B cell (primary cell): ENCODE measurements around the gene PCGF3. TPM values are rescaled to one million over a fixed set of nuclear protein-coding genes. Genes with fewer than 3 reads are reported as not detected.

Source experiments
- ATAC-seq: fragments of 200-7000 bp; cut with Tn5 transposase; one replicate; pipeline ENCODE4 v1.10.0; 2021; ENCODE audit warnings: low read depth, mild to moderate bottlenecking, moderate number of reproducible peaks, moderate library complexity
- CTCF ChIA-PET: fragments of 350-600 bp; sonication (Branson Sonifier 250); formaldehyde crosslinking; loops from one replicate; lab custom pipeline; 2021; ENCODE audit warnings: antibody characterized with exemption, inconsistent platforms; lab: Charles Lee
- POLR2A ChIA-PET: fragments of 350-600 bp; sonication (Branson Sonifier 250); formaldehyde crosslinking; loops from one replicate; lab custom pipeline; 2021; ENCODE audit warnings: antibody characterized with exemption; lab: Charles Lee
- DNase-seq: peaks from one replicate; pipeline ENCODE4 v3.0.0; 2013
- H2AFZ ChIP-seq: 2 replicates; pipeline ENCODE4 v1.6.1; 2012; ENCODE audit warnings: mild to moderate bottlenecking, low read depth, low read length; ENCODE audit not compliant: insufficient read depth, poor library complexity, severe bottlenecking
- H3K27ac ChIP-seq, 2 donors: 1 replicate in 1 of 2; 2 replicates in 1 of 2; pipeline ENCODE4 v1.5.1; 2012 to 2013; ENCODE audit warnings: low read length in 2 of 2, mild to moderate bottlenecking in 2 of 2, moderate library complexity in 1 of 2
- H3K27me3 ChIP-seq, 4 experiments: fragments of 200-600 bp in 1 of 4; sonication (generic) in 1 of 4; replicated peaks in 1 of 4; 1 replicate in 2 of 4; 2 replicates in 2 of 4; pipeline versions ENCODE4 v1.6.1 to v1.7.0; 2013 to 2016; ENCODE audit warnings: low read length in 3 of 4, mild to moderate bottlenecking in 2 of 4, mixed read lengths in 1 of 4, moderate library complexity in 1 of 4; ENCODE audit not compliant: insufficient read depth in 4 of 4, control insufficient read depth in 3 of 4; ENCODE audit errors: control extremely low read depth in 1 of 4
- H3K36me3 ChIP-seq, 2 experiments: replicated peaks in 1 of 2; 1 replicate in 1 of 2; 2 replicates in 1 of 2; pipeline versions ENCODE4 v1.6.1 to v1.7.1; 2013; ENCODE audit warnings: low read length in 1 of 2; ENCODE audit not compliant: insufficient read depth in 2 of 2, control insufficient read depth in 1 of 2; ENCODE audit errors: control extremely low read depth in 1 of 2, extremely low read depth in 1 of 2
- H3K4me1 ChIP-seq, 2 donors: fragments of 200-600 bp in 1 of 2; sonication (generic) in 1 of 2; 1 replicate in 1 of 2; 2 replicates in 1 of 2; pipeline versions ENCODE4 v1.5.1 to v1.6.1; 2013 to 2017; ENCODE audit warnings: low read length in 2 of 2; ENCODE audit not compliant: control insufficient read depth in 2 of 2, insufficient read depth in 2 of 2
- H3K4me2 ChIP-seq: replicated peaks from 2 replicates; pipeline ENCODE3; 2012; ENCODE audit warnings: mild to moderate bottlenecking, low read depth, low read length; ENCODE audit not compliant: poor library complexity, severe bottlenecking
- H3K4me3 ChIP-seq, 5 experiments: fragments of 200-600 bp in 1 of 5; sonication (generic) in 1 of 5; 1 replicate in 3 of 5; 2 replicates in 2 of 5; pipeline versions ENCODE4 v1.5.1 to v1.7.0; 2011 to 2016; ENCODE audit warnings: low read length in 4 of 5, mild to moderate bottlenecking in 4 of 5, low read depth in 2 of 5, control low read depth in 1 of 5, moderate library complexity in 1 of 5; ENCODE audit not compliant: insufficient read depth in 1 of 5; ENCODE audit errors: control extremely low read depth in 1 of 5, extremely low read depth in 1 of 5
- H3K79me2 ChIP-seq: fragments of 200-600 bp; sonication (generic); one replicate; pipeline ENCODE4 v1.6.0; 2016; ENCODE audit warnings: low read length; ENCODE audit not compliant: control insufficient read depth, insufficient read depth
- H3K9ac ChIP-seq: fragments of 200-600 bp; sonication (generic); 2 replicates; pipeline ENCODE4 v1.6.1; 2017; ENCODE audit warnings: mild to moderate bottlenecking, low read length, moderate library complexity
- H3K9me3 ChIP-seq, 3 donors: one replicate each; pipeline versions ENCODE4 v1.6.1 to v1.7.1; 2013; ENCODE audit warnings: low read length in 2 of 3; ENCODE audit not compliant: control insufficient read depth in 2 of 3, insufficient read depth in 1 of 3; ENCODE audit errors: control extremely low read depth in 1 of 3
- H4K20me1 ChIP-seq: 2 replicates; pipeline ENCODE4 v1.6.0; 2012; ENCODE audit warnings: mild to moderate bottlenecking, low read length; ENCODE audit not compliant: insufficient read depth, control insufficient read depth, poor library complexity, severe bottlenecking
- H3K27ac Mint-ChIP-seq: one replicate; pipeline ENCODE4 v1.8.0; 2021; ENCODE audit warnings: mixed read lengths
- H3K27me3 Mint-ChIP-seq: one replicate; pipeline ENCODE4 v1.8.0; 2021; ENCODE audit warnings: mixed read lengths
- H3K4me1 Mint-ChIP-seq: one replicate; pipeline ENCODE4 v1.8.0; 2021; ENCODE audit warnings: mixed read lengths
- H3K4me3 Mint-ChIP-seq: one replicate; pipeline ENCODE4 v1.8.0; 2021; ENCODE audit warnings: mixed read lengths
- H3K9me3 Mint-ChIP-seq: one replicate; pipeline ENCODE4 v1.8.0; 2022; ENCODE audit warnings: mixed read lengths; ENCODE audit not compliant: insufficient read depth
- EZH2 ChIP-seq: IDR thresholded peaks from 2 replicates; pipeline ENCODE4 v1.6.1; 2012; ENCODE audit warnings: borderline replicate concordance, low read depth, mild to moderate bottlenecking, moderate library complexity, low read length; ENCODE audit not compliant: insufficient read depth, poor library complexity, severe bottlenecking
- WGBS: methylation state at CpG from one replicate; pipeline ENCODE4 v1.1.5; 2013; ENCODE audit warnings: missing lambda C conversion rate; ENCODE audit not compliant: insufficient coverage; 5-methylcytosine and 5-hydroxymethylcytosine counted together
- intact Hi-C: fragments of 100-400 bp; cut with micrococcal nuclease; formaldehyde crosslinking; loops from one replicate; pipeline ENCODE4 v1.10.0; 2022
- polyA plus RNA-seq: library from polyadenylated mRNA; depleted of rRNA; stranded (reverse); fragments of >200 nt; gene quantifications from 2 replicates; pipeline ENCODE4 v1.2.3, GENCODE V29; 2012
- total RNA-seq, 2 donors: library from RNA; stranded (reverse); fragments of 120-200 nt in 1 of 2; gene quantifications; 1 replicate in 1 of 2; 2 replicates in 1 of 2; pipeline versions ENCODE4 v1.2.3 to v1.2.4, GENCODE V29; 2013 to 2022
- TF ChIP-seq, protein P1 (sequence below): fragments of 200-600 bp; IDR thresholded peaks from one replicate; pipeline ENCODE4 v1.8.0; 2022; ENCODE audit warnings: antibody characterized with exemption, mild to moderate bottlenecking

Gene PCGF3
- total and polyA plus RNA-seq, 2 donors (not counting 1 experiment from before 2014, with no cell fraction given), result 65.7 to 90.3 TPM

DNA sequence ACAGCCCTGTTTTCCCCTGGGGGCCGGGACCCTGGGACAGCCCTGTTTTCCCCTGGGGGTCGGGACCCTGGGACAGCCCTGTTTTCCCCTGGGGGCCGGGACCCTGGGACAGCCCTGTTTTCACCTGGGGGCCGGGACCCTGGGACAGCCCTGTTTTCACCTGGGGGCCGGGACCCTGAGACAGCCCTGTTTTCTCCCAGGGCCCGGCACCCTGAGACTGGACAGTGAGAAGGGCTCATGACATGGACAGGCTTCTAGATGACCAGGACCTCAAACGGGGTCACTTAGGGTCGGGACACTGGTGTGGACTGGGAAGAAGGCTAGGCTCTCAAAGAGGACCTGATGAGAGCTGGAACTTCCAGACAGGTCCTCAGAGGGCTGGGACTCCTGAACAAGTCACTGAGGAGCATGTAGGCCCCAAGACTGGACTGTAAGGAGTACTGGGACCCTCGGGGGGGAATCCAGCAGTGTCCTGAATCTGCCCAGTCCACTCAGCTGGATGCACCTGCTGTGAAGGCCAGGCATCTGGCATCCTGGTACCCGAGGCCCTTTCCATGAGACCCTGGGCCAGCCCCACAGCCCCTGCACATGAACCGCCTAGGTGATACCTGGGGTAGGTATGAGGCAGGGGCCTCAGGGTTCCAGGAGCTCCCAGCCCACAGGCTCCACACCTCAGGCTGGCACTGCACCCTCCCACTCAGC is 2.4 kb downstream of the PCGF3 start:
- Histone ChIP-seq H3K27me3 (no peaks in the 10 kb centered on the region), H3K27ac (no peak overlapping the region), H3K9ac (no peak overlapping the region), H3K79me2 (peaks cover 80% of the 10 kb centered on the region), H2AFZ (no peak overlapping the region), H3K4me2 (peak overlapping the region; percentile 16), H3K9me3 (no peaks in the 10 kb centered on the region), H3K4me1 (peaks cover 17 to 30% of the 10 kb centered on the region in 2 donors), H4K20me1 (peaks cover 48% of the 10 kb centered on the region), H3K36me3 (peaks cover 0 to 4% of the 10 kb centered on the region in 2 experiments), H3K4me3 (no peak overlapping the region)
- intact Hi-C loops, result loop anchor here (10.0 kb wide), 1 partner anchor 227 kb away; the partner anchor contains the start of genes GAK and TMEM175
- no peak for DNase-seq
- 97% methylated on average over 11 of the region's 11 CpGs for WGBS
- POLR2A ChIA-PET, result no interaction called here
- H3K4me3 Mint-ChIP-seq, result peak overlapping the region; percentile 64
- TF ChIP-seq, protein P1, sequence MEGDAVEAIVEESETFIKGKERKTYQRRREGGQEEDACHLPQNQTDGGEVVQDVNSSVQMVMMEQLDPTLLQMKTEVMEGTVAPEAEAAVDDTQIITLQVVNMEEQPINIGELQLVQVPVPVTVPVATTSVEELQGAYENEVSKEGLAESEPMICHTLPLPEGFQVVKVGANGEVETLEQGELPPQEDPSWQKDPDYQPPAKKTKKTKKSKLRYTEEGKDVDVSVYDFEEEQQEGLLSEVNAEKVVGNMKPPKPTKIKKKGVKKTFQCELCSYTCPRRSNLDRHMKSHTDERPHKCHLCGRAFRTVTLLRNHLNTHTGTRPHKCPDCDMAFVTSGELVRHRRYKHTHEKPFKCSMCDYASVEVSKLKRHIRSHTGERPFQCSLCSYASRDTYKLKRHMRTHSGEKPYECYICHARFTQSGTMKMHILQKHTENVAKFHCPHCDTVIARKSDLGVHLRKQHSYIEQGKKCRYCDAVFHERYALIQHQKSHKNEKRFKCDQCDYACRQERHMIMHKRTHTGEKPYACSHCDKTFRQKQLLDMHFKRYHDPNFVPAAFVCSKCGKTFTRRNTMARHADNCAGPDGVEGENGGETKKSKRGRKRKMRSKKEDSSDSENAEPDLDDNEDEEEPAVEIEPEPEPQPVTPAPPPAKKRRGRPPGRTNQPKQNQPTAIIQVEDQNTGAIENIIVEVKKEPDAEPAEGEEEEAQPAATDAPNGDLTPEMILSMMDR, result no peak
- TF ChIP-seq EZH2, result no peak
- no peaks in the 10 kb centered on the region for H3K27me3 Mint-ChIP-seq
- H3K9me3 Mint-ChIP-seq, result no peaks in the 10 kb centered on the region
- no peak overlapping the region for H3K27ac Mint-ChIP-seq
- ATAC-seq, result no peak
- CTCF ChIA-PET, result interaction anchor here (0.5 to 0.8 kb wide), 2 partner anchors 34 to 410 kb away, joined by 3 read pairs; no protein-coding TSS in a partner anchor
- H3K4me1 Mint-ChIP-seq, result peaks cover 31% of the 10 kb centered on the region

DNA sequence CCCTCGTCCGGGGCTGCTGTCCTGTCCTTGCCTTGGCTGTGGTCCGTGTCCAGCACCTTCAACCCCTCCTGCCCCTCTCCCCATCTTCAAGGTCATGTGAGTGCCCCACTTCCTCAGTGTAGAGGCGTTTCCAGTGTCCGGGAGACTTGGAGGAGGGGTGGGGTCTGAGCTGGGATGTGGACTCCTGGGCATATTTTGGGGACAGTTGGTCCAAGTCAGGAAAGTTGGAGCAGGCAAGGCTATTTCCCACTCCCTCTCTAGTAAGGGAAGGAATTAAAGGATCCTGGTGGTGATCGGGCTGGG is 3.0 kb downstream of the PCGF3 start:
- ChIA-PET POLR2A (no interaction called here), CTCF (interaction anchor here (0.8 kb wide), 1 partner anchor 34 kb away, joined by 3 read pairs; no protein-coding TSS in a partner anchor)
- ATAC-seq, result no peak
- H3K9ac ChIP-seq, result no peak overlapping the region
- intact Hi-C loops, result loop anchor here (10.0 kb wide), 1 partner anchor 226 kb away; the partner anchor contains the start of genes GAK and TMEM175
- TF ChIP-seq EZH2, result no peak
- TF ChIP-seq, protein P1, result no peak
- Mint-ChIP-seq H3K27ac (no peak overlapping the region), H3K27me3 (no peaks in the 10 kb centered on the region), H3K9me3 (no peaks in the 10 kb centered on the region), H3K4me3 (peak overlapping the region; percentile 29), H3K4me1 (peaks cover 31% of the 10 kb centered on the region)
- no peaks in the 10 kb centered on the region for H3K9me3 ChIP-seq
- H3K4me2 ChIP-seq, result peak overlapping the region; percentile 16
- DNase-seq, result no peak
- peaks cover 17 to 30% of the 10 kb centered on the region in 2 donors for H3K4me1 ChIP-seq
- peaks cover 0 to 4% of the 10 kb centered on the region in 2 experiments for H3K36me3 ChIP-seq
- no peak overlapping the region for H2AFZ ChIP-seq
- no peak overlapping the region for H3K4me3 ChIP-seq
- 100% methylated on average over 1 of the region's 6 CpGs for WGBS
- H3K27ac ChIP-seq, result no peak overlapping the region
- peaks cover 85% of the 10 kb centered on the region for H3K79me2 ChIP-seq
- no peaks in the 10 kb centered on the region for H3K27me3 ChIP-seq
- peaks cover 53% of the 10 kb centered on the region for H4K20me1 ChIP-seq
